CD1c-positive myeloid dendritic cell (primary cell): Measurements from ENCODE around the gene SPIB.
A peak's percentile ranks its signal among the peaks of the same experiment; 100 is the strongest.
"Not testable (repeated sequence)": the region's sequence is repeated elsewhere in the genome, so short reads cannot be mapped to it uniquely, and the experiment has no call there.

Experiments used
- DNase-seq: peaks from one replicate; pipeline ENCODE4 v3.0.0-alpha.2; 2016; ENCODE audit errors: extremely low spot score

SPIB gene

DNA sequence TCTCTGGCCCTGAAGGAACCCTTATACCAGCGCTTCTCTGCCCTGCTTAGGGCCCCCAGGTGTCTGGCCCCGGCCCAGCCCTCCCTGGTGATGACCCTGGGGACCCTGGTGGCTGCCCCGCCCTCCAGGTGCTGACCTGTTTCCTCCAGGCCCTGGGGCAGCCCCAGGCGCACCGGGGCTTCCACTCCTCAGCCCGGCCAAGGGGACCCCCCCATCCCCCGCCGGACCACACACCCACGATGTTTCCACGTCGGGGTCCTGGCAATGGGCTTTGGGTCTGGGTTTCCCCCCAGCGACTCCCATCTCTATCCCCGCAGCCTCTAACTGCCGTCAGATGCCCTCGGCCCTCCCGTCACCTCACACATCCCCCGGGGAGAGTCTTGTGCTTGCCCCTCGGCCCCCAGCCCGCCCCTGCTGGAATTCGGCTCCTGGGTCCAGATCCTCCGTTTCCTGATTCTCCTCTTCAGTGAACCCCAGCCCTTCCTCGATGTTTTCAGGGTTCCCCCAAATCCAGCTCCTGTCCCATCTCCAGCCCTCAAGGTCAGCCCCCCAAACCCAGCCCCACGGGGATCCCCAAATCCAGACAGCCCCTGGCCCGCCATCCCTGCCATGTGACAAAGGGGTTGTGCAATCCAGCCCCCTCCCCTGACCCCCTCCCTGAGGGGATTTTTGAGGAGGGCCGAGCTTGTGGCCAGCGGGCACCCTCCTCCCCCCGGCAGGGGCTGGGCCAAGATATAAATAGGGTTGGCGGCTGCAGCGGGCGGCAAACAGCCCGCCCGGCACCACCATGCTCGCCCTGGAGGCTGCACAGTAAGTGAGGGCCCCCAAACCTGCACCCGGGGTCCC is at the start of gene SPIB:
TSS of gene SPIB (plus strand) at position 763 of the 846 bp plus-strand sequence. CDS start at position 788, 25 bp downstream.
- no peak for DNase-seq

DNA sequence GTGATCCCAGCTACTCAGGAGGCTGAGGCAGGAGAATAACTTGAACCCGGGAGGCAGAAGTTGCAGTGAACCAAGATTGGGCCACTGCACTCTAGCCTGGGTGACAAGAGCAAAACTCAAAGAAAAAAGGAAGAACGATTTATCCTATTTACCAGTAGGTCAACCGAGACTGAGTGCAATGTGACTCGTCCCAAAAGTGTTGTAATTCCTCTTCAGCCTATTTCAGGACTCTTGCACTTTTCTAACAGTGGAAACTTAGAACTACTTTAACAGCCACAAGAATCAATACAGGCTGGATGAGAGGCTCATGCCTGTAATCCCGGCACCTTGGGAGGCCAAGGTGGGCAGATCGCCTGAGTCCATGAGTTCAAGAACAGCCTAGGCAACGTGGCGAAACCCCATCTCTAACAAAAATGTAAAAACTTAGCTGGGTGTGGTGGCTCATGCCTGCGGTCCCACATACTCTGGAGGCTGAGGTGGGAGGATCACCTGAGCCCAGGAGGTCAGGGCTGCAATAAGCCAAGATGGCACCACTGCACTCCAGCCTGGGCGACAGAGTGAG is 46.7 kb upstream of the SPIB start:
- DNase-seq: peak; percentile 47

DNA sequence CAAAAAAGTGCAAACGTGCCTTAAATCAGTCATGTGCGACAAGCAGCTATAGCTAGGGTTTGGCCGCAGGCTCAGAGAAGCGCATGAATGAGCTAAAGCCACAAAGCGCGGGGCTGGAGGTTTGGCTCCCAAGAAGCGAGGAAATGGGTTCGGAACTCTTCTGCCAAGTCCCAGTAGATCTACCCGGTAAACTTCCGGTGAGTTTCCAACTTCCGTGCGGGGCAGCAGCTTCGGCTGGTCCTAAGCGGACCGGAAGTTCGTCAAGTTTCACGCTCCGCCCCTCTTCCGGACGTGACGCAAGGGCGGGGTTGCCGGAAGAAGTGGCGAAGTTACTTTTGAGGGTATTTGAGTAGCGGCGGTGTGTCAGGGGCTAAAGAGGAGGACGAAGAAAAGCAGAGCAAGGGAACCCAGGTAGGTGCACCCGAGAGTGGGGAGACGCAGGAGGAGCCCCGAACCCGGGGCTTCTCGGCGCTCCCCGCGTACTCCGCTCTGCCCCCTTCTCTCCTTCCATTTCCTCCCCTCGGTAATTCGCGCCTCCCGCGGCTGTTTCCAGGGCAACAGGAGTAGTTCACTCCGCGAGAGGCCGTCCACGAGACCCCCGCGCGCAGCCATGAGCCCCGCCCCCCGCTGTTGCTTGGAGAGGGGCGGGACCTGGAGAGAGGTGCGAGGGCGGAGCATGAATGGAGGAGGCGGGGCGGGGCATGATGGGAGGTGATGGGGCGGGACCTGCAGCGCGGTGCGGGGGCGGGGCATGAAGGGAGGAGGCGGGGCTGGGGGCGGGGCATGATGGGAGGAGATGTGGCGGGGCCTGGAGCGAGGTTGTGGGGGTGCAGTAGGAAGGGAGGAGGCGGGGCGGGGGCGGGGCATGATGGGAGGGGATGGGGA is 42.3 kb upstream of the SPIB start, which contains the start of gene NR1H2:
TSS of gene NR1H2 (plus strand) at position 292 of the 885 bp plus-strand sequence. CDS start 1,149 bp downstream, outside the sequence.
- peak; percentile 99 for DNase-seq

DNA sequence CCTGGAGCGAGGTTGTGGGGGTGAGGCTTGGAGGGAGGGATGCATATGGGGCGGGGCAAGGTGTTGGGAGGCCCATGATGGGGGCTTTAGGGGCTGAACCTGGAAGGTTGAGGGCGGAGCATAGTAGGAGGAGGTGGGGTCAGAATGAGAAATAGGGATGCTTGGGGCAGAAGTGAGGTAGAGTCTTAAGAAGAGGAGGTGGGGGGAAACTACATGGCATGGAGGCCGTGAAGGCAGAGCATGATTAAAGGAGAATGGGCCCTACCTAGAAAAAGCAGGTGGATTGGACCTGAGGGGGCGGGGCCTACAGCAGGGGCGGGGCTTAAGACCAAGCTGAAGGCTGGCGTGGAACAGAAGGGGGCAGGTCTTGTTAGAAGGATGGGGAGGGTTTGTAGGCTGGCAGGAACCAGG is 41.7 kb upstream of the SPIB start:
- no peak for DNase-seq

DNA sequence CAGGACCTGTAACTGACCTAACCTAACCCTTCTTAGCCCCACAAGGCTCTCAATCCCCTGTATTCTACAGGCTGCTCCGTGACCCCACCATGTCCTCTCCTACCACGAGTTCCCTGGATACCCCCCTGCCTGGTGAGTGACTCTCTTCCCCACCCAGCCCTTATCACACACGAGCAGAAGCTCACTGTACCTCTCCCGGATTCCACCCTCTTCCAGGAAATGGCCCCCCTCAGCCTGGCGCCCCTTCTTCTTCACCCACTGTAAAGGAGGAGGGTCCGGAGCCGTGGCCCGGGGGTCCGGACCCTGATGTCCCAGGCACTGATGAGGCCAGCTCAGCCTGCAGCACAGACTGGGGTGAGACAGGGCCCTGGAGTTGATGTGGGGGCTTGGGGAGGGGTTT is 41.2 kb upstream of the SPIB start:
- DNase-seq: no peak

DNA sequence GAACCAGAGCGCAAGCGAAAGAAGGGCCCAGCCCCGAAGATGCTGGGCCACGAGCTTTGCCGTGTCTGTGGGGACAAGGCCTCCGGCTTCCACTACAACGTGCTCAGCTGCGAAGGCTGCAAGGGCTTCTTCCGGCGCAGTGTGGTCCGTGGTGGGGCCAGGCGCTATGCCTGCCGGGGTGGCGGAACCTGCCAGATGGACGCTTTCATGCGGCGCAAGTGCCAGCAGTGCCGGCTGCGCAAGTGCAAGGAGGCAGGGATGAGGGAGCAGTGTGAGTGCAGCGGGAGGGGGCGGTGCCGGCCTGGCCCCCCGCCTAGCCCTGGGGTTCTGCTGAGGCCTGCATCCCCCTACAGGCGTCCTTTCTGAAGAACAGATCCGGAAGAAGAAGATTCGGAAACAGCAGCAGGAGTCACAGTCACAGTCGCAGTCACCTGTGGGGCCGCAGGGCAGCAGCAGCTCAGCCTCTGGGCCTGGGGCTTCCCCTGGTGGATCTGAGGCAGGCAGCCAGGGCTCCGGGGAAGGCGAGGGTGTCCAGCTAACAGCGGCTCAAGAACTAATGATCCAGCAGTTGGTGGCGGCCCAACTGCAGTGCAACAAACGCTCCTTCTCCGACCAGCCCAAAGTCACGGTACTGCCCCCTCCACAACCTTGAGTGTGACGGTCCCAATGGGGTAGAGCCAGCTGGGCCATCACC is 40.4 kb upstream of the SPIB start:
- no peak for DNase-seq

DNA sequence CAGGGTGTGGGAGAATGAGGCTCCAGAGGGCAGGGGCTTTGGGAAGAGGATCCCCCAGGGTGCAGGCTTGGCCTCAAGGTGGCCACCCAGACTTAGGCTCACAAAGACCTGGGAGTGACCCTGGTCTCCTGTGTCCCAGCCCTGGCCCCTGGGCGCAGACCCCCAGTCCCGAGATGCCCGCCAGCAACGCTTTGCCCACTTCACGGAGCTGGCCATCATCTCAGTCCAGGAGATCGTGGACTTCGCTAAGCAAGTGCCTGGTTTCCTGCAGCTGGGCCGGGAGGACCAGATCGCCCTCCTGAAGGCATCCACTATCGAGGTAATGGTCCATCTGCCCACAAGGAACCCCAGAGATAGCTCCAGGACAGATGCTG is 39.9 kb upstream of the SPIB start:
- no peak for DNase-seq

DNA sequence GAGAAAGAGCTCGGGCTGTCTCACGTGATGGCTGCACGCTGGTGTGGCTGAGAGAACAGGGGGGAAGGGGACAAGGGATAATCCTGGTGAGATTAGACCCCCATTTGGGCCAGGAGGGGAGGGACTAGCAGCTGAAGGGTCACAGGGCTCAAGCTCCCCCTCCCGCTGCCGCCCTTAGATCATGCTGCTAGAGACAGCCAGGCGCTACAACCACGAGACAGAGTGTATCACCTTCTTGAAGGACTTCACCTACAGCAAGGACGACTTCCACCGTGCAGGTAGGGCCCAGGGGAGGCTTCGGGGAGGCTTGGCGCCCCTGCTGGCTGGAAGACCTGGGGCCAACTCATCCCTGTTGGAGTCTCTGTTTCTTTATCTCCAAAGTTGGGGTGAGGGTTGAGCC is 39.1 kb upstream of the SPIB start:
- DNase-seq: no peak

DNA sequence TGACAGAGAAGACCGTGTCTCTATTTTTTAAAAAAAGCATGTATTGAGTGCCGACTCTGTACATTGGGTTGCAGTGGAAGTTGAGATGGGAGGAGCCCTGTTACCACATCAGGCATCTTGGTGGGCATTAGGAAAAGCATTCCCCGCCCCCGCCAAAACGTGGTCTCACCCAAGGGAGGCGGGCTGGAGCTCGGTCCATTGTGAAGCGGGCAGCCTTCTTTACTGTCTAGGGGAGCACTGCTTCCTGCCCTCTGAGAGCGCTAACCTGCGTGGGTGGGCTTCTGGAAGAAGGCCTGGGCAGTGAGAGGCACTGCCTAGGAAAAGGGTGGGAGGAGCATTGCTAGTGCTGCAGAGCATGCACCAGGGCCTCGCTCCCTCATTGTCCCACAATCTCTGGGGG is 38.6 kb upstream of the SPIB start:
- no peak for DNase-seq

DNA sequence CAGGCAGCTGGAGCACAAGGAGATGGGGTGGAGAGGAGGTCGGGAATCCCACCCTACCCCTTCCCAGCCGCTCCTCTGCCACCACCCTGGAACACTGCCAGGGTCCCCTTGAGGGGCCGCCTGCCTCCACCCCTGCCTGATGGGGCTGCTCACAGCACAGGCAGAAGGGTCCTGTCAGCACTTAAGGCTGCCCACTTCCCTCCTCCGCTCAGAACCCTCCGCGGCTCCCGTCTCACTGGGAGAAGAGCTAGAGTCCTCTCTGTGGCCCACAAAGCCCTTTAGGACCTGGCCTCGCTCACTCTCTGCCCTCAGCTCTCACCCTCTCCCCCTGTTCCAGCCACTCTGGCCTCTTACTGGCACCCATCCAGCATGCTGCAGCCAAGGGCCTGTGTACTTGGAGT is 38.0 kb upstream of the SPIB start:
- no peak for DNase-seq

DNA sequence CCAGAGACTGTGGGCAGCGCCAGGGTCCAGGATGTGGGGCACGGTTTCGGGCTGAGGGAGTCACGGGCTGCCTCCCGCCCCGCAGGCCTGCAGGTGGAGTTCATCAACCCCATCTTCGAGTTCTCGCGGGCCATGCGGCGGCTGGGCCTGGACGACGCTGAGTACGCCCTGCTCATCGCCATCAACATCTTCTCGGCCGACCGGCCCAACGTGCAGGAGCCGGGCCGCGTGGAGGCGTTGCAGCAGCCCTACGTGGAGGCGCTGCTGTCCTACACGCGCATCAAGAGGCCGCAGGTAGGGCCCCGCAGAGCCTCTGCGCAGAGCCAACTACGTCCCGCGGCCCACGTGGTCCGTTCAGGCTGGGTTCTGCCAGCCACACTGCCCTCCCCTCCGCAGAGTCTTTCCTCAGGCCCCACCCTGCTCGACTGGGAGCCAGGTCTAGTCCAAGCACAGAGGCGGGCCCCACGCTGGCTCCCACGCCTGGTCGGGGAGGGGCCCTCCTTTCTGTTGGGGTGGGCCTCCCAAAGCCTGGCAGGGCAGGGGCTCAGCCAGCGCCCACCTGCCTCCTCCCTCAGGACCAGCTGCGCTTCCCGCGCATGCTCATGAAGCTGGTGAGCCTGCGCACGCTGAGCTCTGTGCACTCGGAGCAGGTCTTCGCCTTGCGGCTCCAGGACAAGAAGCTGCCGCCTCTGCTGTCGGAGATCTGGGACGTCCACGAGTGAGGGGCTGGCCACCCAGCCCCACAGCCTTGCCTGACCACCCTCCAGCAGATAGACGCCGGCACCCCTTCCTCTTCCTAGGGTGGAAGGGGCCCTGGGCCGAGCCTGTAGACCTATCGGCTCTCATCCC is 36.6 kb upstream of the SPIB start:
- no peak for DNase-seq

DNA sequence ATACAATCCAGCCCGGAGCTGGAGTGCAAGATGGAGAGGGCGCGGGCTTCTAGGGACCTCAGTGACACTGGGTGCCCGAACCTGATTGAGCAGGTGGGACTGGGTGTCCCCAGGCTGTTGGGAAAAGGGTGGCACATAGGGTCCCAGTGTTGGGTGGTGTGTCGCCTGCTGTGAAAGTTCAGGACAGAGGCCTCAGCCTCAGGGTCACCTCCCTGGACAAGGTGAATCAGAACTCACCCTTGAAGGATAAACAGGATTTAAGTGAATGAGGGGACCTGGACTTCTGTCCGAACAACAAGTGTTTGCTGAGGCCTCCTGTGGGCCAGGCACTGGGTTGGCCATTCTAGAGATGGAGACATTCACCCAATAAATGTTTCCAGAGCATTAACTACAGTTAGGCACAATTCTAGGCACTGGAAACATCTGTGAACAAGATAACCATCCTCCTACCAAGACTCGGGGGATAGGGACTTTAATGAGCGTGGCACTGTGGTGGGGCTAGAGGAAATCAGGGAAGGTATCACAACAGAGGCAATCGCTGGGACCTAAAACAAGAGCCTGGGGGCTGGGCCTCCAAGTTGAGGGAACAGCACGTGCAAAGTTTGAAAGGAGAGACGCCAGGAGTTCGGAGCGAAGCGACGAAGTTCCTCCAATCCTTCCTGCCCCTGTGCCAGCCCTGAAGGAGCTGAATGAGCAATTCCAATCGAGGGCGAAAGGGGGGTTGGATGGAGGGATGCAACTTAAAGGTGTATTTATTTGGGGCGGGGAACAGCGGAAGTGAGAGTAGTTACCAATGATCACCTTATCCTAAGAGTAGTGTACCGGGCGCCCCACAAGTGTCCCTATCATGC is 35.5 kb upstream of the SPIB start:
- DNase-seq: no peak

DNA sequence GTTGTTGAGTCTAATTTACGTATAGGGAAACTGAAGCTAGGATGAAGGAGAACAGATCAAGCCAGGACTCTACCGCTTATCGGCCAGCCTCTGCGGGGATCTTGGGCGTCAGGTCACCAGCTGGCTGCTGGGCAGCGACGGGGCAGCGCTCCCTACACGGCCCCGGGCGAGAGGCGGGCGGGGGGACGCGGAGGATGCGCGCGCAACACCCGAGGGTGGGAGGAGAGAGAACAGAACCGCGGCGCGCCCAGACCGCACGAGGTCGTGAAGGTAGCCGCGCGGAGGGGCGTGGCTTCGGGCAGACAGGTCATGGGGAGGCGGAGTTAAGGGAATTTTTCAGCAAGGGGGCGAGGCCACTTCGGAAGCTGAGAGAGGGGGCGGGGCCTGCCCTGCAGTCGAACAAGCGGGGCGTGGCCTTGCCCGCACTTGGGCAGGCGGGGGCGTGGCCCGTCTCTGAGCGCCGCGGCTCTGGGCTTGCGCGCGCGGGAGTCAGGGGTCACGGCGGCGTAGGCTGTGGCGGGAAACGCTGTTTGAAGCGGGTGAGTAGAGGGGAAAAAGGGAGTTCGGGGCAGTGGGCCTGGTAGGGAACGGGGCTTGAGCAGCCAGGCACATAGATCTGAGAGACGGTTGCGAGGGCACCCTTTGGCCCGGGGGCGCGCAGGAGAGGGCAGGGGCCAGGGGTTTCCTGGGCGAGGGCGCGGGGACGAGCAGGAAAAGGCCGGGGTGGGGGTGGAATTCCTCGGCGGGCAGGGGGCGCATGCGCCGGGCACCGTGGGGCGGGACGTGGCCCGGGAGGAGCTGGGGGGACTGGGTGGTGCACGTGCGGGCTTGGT is 34.7 kb upstream of the SPIB start, which contains the start of gene POLD1:
TSS of gene POLD1 (plus strand) at position 496 of the 833 bp plus-strand sequence. CDS start 14,505 bp downstream, outside the sequence.
- peak; percentile 100 for DNase-seq

DNA sequence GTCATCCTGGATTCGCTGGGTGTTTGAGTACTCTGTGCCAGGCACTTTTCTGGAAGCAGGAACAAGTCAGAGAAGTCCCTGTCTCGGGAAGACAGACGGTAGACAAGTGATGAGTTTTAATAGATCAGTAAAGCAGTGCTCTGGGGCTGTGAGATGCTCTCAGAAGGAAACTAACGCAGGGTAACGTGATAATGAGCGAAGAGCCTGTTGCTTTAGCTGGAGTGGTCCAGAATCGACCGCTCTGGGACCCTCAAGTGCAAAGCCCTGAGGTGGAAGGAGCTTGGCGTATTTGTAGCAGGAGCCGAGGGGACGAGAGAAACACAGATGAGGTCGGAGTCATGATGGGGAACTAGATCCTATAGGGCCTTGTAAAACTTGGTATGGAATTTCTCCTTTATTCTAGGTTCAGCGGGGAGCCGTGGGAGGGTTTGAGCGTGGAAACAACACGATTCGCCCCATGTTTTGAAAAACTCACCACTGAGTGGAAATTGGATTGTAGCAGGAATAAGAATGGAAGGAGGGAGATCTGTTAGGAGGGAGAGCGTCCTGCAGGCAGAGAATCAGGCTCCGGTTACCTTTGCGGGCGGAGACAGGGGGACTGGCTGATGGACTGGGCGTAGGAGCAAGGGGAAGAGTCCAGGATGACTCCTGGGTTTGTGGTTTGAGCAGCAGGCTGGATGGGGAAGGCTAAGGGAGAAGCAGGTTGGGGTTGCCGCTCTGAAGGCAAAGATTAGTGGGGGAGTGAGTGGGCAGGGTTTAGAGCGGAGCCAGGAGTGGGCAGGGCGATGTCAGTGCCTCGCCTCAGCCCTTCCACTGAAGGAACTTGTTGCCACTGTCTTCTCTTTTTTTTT is 33.8 kb upstream of the SPIB start:
- DNase-seq: peak; percentile 92

DNA sequence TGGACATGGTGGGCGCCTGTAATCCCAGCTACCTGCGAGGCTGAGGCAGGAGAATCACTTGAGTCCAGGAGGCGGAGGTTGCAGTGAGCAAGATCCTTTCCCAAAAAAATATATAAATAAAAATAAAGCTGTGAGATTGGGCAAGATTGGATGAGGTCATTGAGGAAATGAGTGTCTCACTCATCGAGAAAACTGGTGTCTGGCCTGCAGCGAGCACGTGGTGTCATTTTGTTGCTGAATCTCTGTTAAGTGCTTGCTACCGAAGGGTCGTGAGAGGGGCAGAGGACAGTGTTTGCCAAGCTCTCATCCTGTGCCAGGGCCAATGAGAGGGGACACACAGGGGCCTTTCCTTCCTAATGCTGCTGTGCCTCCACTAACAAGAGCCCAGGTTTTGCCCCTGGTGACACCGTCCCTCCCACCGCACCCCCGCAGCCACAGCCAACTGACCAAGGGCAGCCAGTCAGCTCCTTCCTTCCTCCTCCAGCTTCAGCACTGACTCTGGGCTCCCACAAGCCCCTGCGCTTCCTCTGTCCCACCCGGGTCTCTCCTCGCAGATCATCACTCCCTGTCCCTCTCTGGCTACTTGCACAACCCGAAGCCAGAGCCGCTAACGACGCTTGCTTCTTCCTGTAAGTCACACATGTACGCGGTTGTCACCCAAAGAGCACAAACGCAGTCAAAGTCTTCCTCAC is 31.4 kb upstream of the SPIB start:
- DNase-seq: peak; percentile 83

DNA sequence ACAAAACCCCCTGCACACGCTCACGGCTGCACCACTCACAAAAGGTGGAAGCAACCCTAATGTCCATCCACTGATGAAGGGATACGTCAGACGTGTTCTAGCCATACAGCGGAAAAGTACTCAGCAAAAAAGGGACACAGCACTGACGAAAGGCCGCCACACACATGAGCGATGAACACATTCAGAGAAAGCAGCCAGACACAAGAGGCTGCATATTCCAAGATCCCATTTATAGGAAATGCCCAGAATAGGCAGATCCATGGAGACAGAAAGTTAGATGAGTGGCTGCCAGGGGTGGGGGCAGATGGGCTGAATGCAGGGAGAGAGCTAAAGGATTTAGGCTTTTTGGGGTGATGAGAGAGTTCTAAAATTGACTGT is 30.9 kb upstream of the SPIB start:
- DNase-seq: no peak

DNA sequence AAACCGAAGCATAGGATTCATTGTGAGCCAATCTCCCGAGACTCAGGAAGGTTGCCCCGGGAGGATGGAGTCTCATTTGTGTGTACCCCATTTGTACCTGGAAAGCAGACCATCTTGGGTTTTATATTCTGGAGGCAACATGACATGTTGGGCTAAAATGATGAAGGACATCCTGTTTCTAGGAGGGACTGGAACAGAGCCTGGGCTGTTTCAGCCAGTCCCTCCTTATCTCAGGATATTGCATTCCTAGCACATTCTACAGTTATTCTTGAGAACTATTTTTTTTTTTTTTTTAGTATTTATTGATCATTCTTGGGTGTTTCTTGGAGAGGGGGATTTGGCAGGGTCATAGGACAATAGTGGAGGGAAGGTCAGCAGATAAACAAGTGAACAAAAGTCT is 28.4 kb upstream of the SPIB start:
- not testable (repeated sequence) for DNase-seq
